Naive thymus-derived CD4-positive, alpha-beta T cell (primary cell): ENCODE data around the gene MALRD1. TPM values are rescaled to one million over a fixed set of nuclear protein-coding genes. Genes with fewer than 3 reads are reported as not detected.

Experiments
- ATAC-seq: fragments of 150-1000 bp; cut with Tn5 transposase; 2 replicates; pipeline ENCODE4 v1.10.0; 2021; ENCODE audit warnings: mild to moderate bottlenecking, moderate library complexity
- CTCF ChIA-PET: fragments of 350-600 bp; sonication (Branson Sonifier 250); formaldehyde crosslinking; loops from one replicate; lab custom pipeline; 2021; ENCODE audit warnings: antibody characterized with exemption; lab: Charles Lee
- POLR2A ChIA-PET: fragments of 350-600 bp; sonication (Branson Sonifier 250); formaldehyde crosslinking; loops from one replicate; lab custom pipeline; 2021; ENCODE audit warnings: antibody characterized with exemption, inconsistent platforms; lab: Charles Lee
- DNase-seq, 9 donors: peaks; one replicate each; pipeline versions ENCODE4 v3.0.0 to v3.0.0-alpha.2; 2020 to 2022; ENCODE audit warnings: mixed read lengths in 1 of 9
- H3K27ac ChIP-seq: one replicate; pipeline ENCODE4 v1.7.0; 2013; ENCODE audit warnings: mild to moderate bottlenecking, low read depth, low read length, moderate library complexity
- H3K27me3 ChIP-seq, 2 donors: one replicate each; pipeline ENCODE4 v1.7.0; 2013; ENCODE audit warnings: low read length in 2 of 2, mild to moderate bottlenecking in 2 of 2, moderate library complexity in 2 of 2; ENCODE audit not compliant: control insufficient read depth in 2 of 2, insufficient read depth in 2 of 2
- H3K36me3 ChIP-seq, 3 experiments: 1 replicate in 2 of 3; 2 replicates in 1 of 3; pipeline ENCODE4 v1.7.0; 2013; ENCODE audit warnings: low read length in 3 of 3, mild to moderate bottlenecking in 3 of 3, moderate library complexity in 1 of 3; ENCODE audit not compliant: insufficient read depth in 3 of 3, control insufficient read depth in 2 of 3
- H3K4me1 ChIP-seq, 2 donors: one replicate each; pipeline ENCODE4 v1.7.0; 2013; ENCODE audit warnings: low read length in 2 of 2, mild to moderate bottlenecking in 2 of 2, moderate library complexity in 1 of 2; ENCODE audit not compliant: control insufficient read depth in 2 of 2, insufficient read depth in 2 of 2
- H3K4me3 ChIP-seq: 2 replicates; pipeline ENCODE4 v1.7.0; 2013; ENCODE audit warnings: mild to moderate bottlenecking, low read length
- H3K9me3 ChIP-seq, 3 experiments: 1 replicate in 2 of 3; 2 replicates in 1 of 3; pipeline ENCODE4 v1.7.0; 2013; ENCODE audit warnings: low read length in 3 of 3; ENCODE audit not compliant: control insufficient read depth in 2 of 3
- H3K27ac Mint-ChIP-seq, 9 donors: one replicate each; pipeline ENCODE4 v1.8.0; 2020 to 2022; ENCODE audit warnings: mixed read lengths in 9 of 9, mild to moderate bottlenecking in 8 of 9, moderate library complexity in 5 of 9, inconsistent platforms in 2 of 9
- H3K27me3 Mint-ChIP-seq, 5 donors: one replicate each; pipeline ENCODE4 v1.8.0; 2021 to 2022; ENCODE audit warnings: mixed read lengths in 5 of 5, mild to moderate bottlenecking in 1 of 5
- H3K36me3 Mint-ChIP-seq, 5 donors: one replicate each; pipeline ENCODE4 v1.8.0; 2020 to 2022; ENCODE audit warnings: mixed read lengths in 5 of 5, mild to moderate bottlenecking in 3 of 5, inconsistent platforms in 1 of 5
- H3K4me1 Mint-ChIP-seq, 7 donors: one replicate each; pipeline ENCODE4 v1.8.0; 2020 to 2022; ENCODE audit warnings: mixed read lengths in 7 of 7, mild to moderate bottlenecking in 3 of 7, inconsistent platforms in 1 of 7
- H3K4me3 Mint-ChIP-seq, 10 donors: one replicate each; pipeline ENCODE4 v1.8.0; 2020 to 2022; ENCODE audit warnings: mild to moderate bottlenecking in 10 of 10, mixed read lengths in 10 of 10, moderate library complexity in 6 of 10, inconsistent platforms in 2 of 10
- H3K9me3 Mint-ChIP-seq, 11 donors: one replicate each; pipeline ENCODE4 v1.8.0; 2020 to 2022; ENCODE audit warnings: mixed read lengths in 11 of 11, mild to moderate bottlenecking in 4 of 11, inconsistent platforms in 1 of 11, moderate library complexity in 1 of 11
- intact Hi-C, 2 donors: fragments of 100-400 bp; cut with micrococcal nuclease; formaldehyde crosslinking; loops; one replicate each; pipeline ENCODE4 v1.15.1; 2023
- polyA plus RNA-seq, 2 donors: library from polyadenylated mRNA; unstranded; fragments of 300-500 nt; fragmentation: Illumina TruSeq; gene quantifications; one replicate each; pipeline ENCODE4 v1.2.3, GENCODE V29; 2021
- total RNA-seq, 6 experiments: library from RNA in 5 of 6; stranded (reverse) in 5 of 6; gene quantifications; 1 replicate in 5 of 6; 2 replicates in 1 of 6; pipeline ENCODE4 v1.2.3 and lab custom pipeline; 2021 to 2026

Gene MALRD1
- total RNA-seq (1 to 10 TPM in 1 of 5 experiments, under 1 TPM in 1, not detected in 3; 0.16 to 1.1 TPM), polyA plus RNA-seq (not detected), total RNA-seq (lab: John Stamatoyannopoulos, UW) (not detected)

GRCh38 chr10:19048489-19048888 lies at the start of gene MALRD1:
TSS of gene MALRD1 (plus strand) at chr10:19048801. CDS start at chr10:19048939, 138 bp downstream.
- DNase-seq (no peak), ATAC-seq (no peak)
- Mint-ChIP-seq H3K36me3 (no peaks in the 10 kb centered on the region), H3K27ac (no peak within 1 kb of the TSS), H3K9me3 (peaks cover 0 to 24% (median 6%) of the 10 kb centered on the region in 11 donors), H3K4me1 (no peaks in the 10 kb centered on the region), H3K27me3 (no peaks in the 10 kb centered on the region), H3K4me3 (no peak within 1 kb of the TSS)
- H3K4me3 ChIP-seq = no peak within 1 kb of the TSS
- no peaks in the 10 kb centered on the region for H3K4me1 ChIP-seq
- no peaks in the 10 kb centered on the region for H3K9me3 ChIP-seq
- POLR2A ChIA-PET = no interaction called here
- CTCF ChIA-PET = no interaction called here
- no peaks in the 10 kb centered on the region for H3K36me3 ChIP-seq
- no peak within 1 kb of the TSS for H3K27ac ChIP-seq
- intact Hi-C loops = no loop called here
- H3K27me3 ChIP-seq = no peaks in the 10 kb centered on the region

- Histone ChIP-seq H3K4me3 (no peak overlapping the region), H3K27me3 (no peaks in the 10 kb centered on the region), H3K36me3 (no peaks in the 10 kb centered on the region), H3K27ac (no peak overlapping the region), H3K4me1 (no peaks in the 10 kb centered on the region), H3K9me3 (no peaks in the 10 kb centered on the region)
- Mint-ChIP-seq H3K27ac (no peak overlapping the region), H3K36me3 (no peaks in the 10 kb centered on the region), H3K9me3 (peaks cover 0 to 16% (median 7%) of the 10 kb centered on the region in 11 donors), H3K4me3 (no peak overlapping the region), H3K27me3 (no peaks in the 10 kb centered on the region), H3K4me1 (no peaks in the 10 kb centered on the region)
- DNase-seq (no peak), ATAC-seq (no peak)
- ChIA-PET POLR2A (no interaction called here), CTCF (no interaction called here)
- intact Hi-C loops = no loop called here
Measured at GRCh38 chr10:19003341-19003740, 45.3 kb upstream of the MALRD1 start.

- Histone ChIP-seq H3K4me1 (no peaks in the 10 kb centered on the region), H3K27ac (no peak overlapping the region), H3K9me3 (no peaks in the 10 kb centered on the region), H3K27me3 (no peaks in the 10 kb centered on the region), H3K36me3 (no peaks in the 10 kb centered on the region), H3K4me3 (no peak overlapping the region)
- no peak overlapping the region for H3K27ac Mint-ChIP-seq
- no peaks in the 10 kb centered on the region for H3K36me3 Mint-ChIP-seq
- CTCF ChIA-PET = no interaction called here
- H3K27me3 Mint-ChIP-seq = no peaks in the 10 kb centered on the region
- no peak overlapping the region for H3K4me3 Mint-ChIP-seq
- no peak for DNase-seq
- no peak for ATAC-seq
- POLR2A ChIA-PET = no interaction called here
- intact Hi-C loops = no loop called here
- peaks cover 0 to 3% (median 0%) of the 10 kb centered on the region in 7 donors for H3K4me1 Mint-ChIP-seq
- H3K9me3 Mint-ChIP-seq = peaks cover 0 to 24% (median 9%) of the 10 kb centered on the region in 11 donors
Measured at GRCh38 chr10:19012111-19012510, 36.5 kb upstream of the MALRD1 start.

- no peaks in the 10 kb centered on the region for H3K36me3 Mint-ChIP-seq
Measured at GRCh38 chr10:19014034-19014433, 34.6 kb upstream of the MALRD1 start.

GRCh38 chr10:19014498-19014897 lies 34.1 kb upstream of the MALRD1 start:
- Mint-ChIP-seq H3K9me3 (peaks cover 0 to 20% (median 5%) of the 10 kb centered on the region in 11 donors), H3K36me3 (no peaks in the 10 kb centered on the region), H3K4me1 (peaks cover 0 to 3% (median 0%) of the 10 kb centered on the region in 7 donors), H3K27ac (no peak overlapping the region), H3K4me3 (no peak overlapping the region), H3K27me3 (no peaks in the 10 kb centered on the region)
- intact Hi-C loops = no loop called here
- ATAC-seq = no peak
- Histone ChIP-seq H3K36me3 (no peaks in the 10 kb centered on the region), H3K4me3 (no peak overlapping the region), H3K27ac (no peak overlapping the region), H3K4me1 (no peaks in the 10 kb centered on the region), H3K27me3 (no peaks in the 10 kb centered on the region), H3K9me3 (no peaks in the 10 kb centered on the region)
- ChIA-PET CTCF (no interaction called here), POLR2A (no interaction called here)
- DNase-seq = no peak

More at GRCh38 chr10:19014034-19014433, 34.6 kb upstream of the MALRD1 start:
- ChIA-PET CTCF (no interaction called here), POLR2A (no interaction called here)
- H3K4me3 ChIP-seq = no peak overlapping the region
- H3K9me3 ChIP-seq = no peaks in the 10 kb centered on the region
- no peak for ATAC-seq
- H3K27ac ChIP-seq = no peak overlapping the region
- no peaks in the 10 kb centered on the region for H3K36me3 ChIP-seq
- H3K4me1 ChIP-seq = no peaks in the 10 kb centered on the region
- Mint-ChIP-seq H3K27ac (no peak overlapping the region), H3K4me1 (peaks cover 0 to 3% (median 0%) of the 10 kb centered on the region in 7 donors), H3K27me3 (no peaks in the 10 kb centered on the region), H3K9me3 (peaks cover 0 to 20% (median 5%) of the 10 kb centered on the region in 11 donors), H3K4me3 (no peak overlapping the region)
- DNase-seq = no peak
- H3K27me3 ChIP-seq = no peaks in the 10 kb centered on the region
- intact Hi-C loops = no loop called here

GRCh38 chr10:19017116-19017890 lies 31.3 kb upstream of the MALRD1 start:
- Mint-ChIP-seq H3K9me3 (peaks cover 0 to 20% (median 5%) of the 10 kb centered on the region in 11 donors), H3K27ac (no peak overlapping the region), H3K27me3 (no peaks in the 10 kb centered on the region), H3K4me1 (peaks cover 0 to 3% (median 0%) of the 10 kb centered on the region in 7 donors), H3K4me3 (no peak overlapping the region), H3K36me3 (no peaks in the 10 kb centered on the region)
- intact Hi-C loops = no loop called here
- no peaks in the 10 kb centered on the region for H3K9me3 ChIP-seq
- no peaks in the 10 kb centered on the region for H3K36me3 ChIP-seq
- no peaks in the 10 kb centered on the region for H3K27me3 ChIP-seq
- ChIA-PET CTCF (no interaction called here), POLR2A (no interaction called here)
- no peaks in the 10 kb centered on the region for H3K4me1 ChIP-seq
- ATAC-seq (no peak), DNase-seq (no peak)
- no peak overlapping the region for H3K27ac ChIP-seq
- no peak overlapping the region for H3K4me3 ChIP-seq

GRCh38 chr10:19021162-19021561 lies 27.4 kb upstream of the MALRD1 start:
- peaks cover 0 to 11% (median under 1%) of the 10 kb centered on the region in 11 donors for H3K9me3 Mint-ChIP-seq

More at GRCh38 chr10:19021162-19021561, 27.4 kb upstream of the MALRD1 start:
- DNase-seq (no peak), ATAC-seq (no peak)
- intact Hi-C loops = no loop called here
- ChIA-PET CTCF (no interaction called here), POLR2A (no interaction called here)
- Mint-ChIP-seq H3K27ac (no peak overlapping the region), H3K4me3 (no peak overlapping the region), H3K36me3 (no peaks in the 10 kb centered on the region), H3K4me1 (no peaks in the 10 kb centered on the region), H3K27me3 (no peaks in the 10 kb centered on the region)
- no peaks in the 10 kb centered on the region for H3K27me3 ChIP-seq
- H3K4me1 ChIP-seq = no peaks in the 10 kb centered on the region
- no peaks in the 10 kb centered on the region for H3K9me3 ChIP-seq
- no peak overlapping the region for H3K27ac ChIP-seq
- H3K4me3 ChIP-seq = no peak overlapping the region
- H3K36me3 ChIP-seq = no peaks in the 10 kb centered on the region
